HepG2 (cell line): Measurements from ENCODE around the gene SMAD3. TPM values are rescaled to one million over a fixed set of nuclear protein-coding genes. Genes with fewer than 3 reads are reported as not detected.

Experiments used
- ATAC-seq: fragments of 200-7000 bp; cut with Tn5 transposase; 3 replicates; pipeline ENCODE4 v1.9.1; 2020; ENCODE audit warnings: mild to moderate bottlenecking, moderate library complexity
- BruUV-seq: library from RNA; stranded (reverse); fragments of 400-500 nt; replicated peaks from 2 replicates; lab custom pipeline; 2021; lab: Mats Ljungman, UMichigan
- CTCF ChIA-PET: fragments of 300-600 bp; formaldehyde crosslinking; extraction: SDS; loops from one replicate; lab custom pipeline; 2021; ENCODE audit warnings: low total read pairs, inconsistent platforms, low intra/inter-chr PET ratio; lab: Yijun Ruan, JAX
- POLR2A ChIA-PET: fragments of 350-600 bp; sonication (Branson Sonifier 250); formaldehyde crosslinking; loops from one replicate; lab custom pipeline; 2020; ENCODE audit warnings: antibody characterized with exemption, inconsistent platforms; lab: Yijun Ruan, JAX
- DNase-seq: peaks from one replicate; pipeline ENCODE4 v3.0.0-alpha.2; 2015; ENCODE audit warnings: low spot score
- FAIRE-seq: peaks from 3 replicates; lab custom pipeline; 2011; peaks lifted over from hg19 to GRCh38; lab: Jason Lieb, UNC
- H2AFZ ChIP-seq: one replicate; pipeline ENCODE4 v1.6.1; 2011; ENCODE audit warnings: low read length, inconsistent platforms
- H3K27ac ChIP-seq: fragments of 300-600 bp; 3 replicates; pipeline ENCODE4 v1.8.0; 2011; ENCODE audit warnings: mixed run types, mild to moderate bottlenecking, mixed read lengths, low read length, inconsistent platforms; ENCODE audit not compliant: insufficient read depth; ENCODE audit errors: extremely low read length
- H3K27me3 ChIP-seq, 2 experiments: fragments of 200-600 bp in 1 of 2; 2 replicates in 1 of 2; 3 replicates in 1 of 2; pipeline versions ENCODE4 v1.6.0 to v1.8.0; 2011; ENCODE audit warnings: low read length in 2 of 2, mild to moderate bottlenecking in 2 of 2, moderate library complexity in 2 of 2, inconsistent platforms in 1 of 2; ENCODE audit not compliant: insufficient read depth in 2 of 2, control insufficient read depth in 1 of 2
- H3K36me3 ChIP-seq, 2 experiments: fragments of 200-600 bp in 1 of 2; replicated peaks in 1 of 2; 2 replicates in 1 of 2; 3 replicates in 1 of 2; pipeline versions ENCODE4 v1.5.1 to v1.8.0; 2011; ENCODE audit warnings: low read length in 2 of 2, inconsistent platforms in 1 of 2; ENCODE audit not compliant: insufficient read depth in 2 of 2, control insufficient read depth in 1 of 2
- H3K4me1 ChIP-seq: 2 replicates; pipeline ENCODE4 v1.5.1; 2012; ENCODE audit warnings: low read length, inconsistent platforms; ENCODE audit not compliant: insufficient read depth
- H3K4me2 ChIP-seq: 2 replicates; pipeline ENCODE4 v1.6.0; 2011; ENCODE audit warnings: low read depth, low read length, inconsistent platforms
- H3K4me3 ChIP-seq, 3 experiments: fragments of 200-600 bp in 1 of 3; sonication (generic), shearing (Covaris generic) in 1 of 3; replicated peaks in 1 of 3; 2 replicates each; pipeline ENCODE4 v1.5.1; 2011 to 2016; ENCODE audit warnings: low read length in 3 of 3, inconsistent platforms in 2 of 3, low read depth in 2 of 3, mild to moderate bottlenecking in 2 of 3, control low read depth in 1 of 3, mixed read lengths in 1 of 3; ENCODE audit not compliant: insufficient read depth in 1 of 3
- H3K79me2 ChIP-seq: one replicate; pipeline ENCODE4 v1.6.1; 2011; ENCODE audit warnings: low read length, inconsistent platforms; ENCODE audit not compliant: insufficient read depth
- H3K9ac ChIP-seq: 2 replicates; pipeline ENCODE4 v1.6.0; 2011; ENCODE audit warnings: mild to moderate bottlenecking, low read depth, low read length, inconsistent platforms; ENCODE audit not compliant: insufficient read depth
- H3K9me3 ChIP-seq: 2 replicates; pipeline ENCODE4 v1.5.1; 2012; ENCODE audit warnings: mild to moderate bottlenecking, low read length
- H4K20me1 ChIP-seq: 2 replicates; pipeline ENCODE4 v1.6.0; 2011; ENCODE audit warnings: inconsistent platforms, mild to moderate bottlenecking, low read length, moderate library complexity; ENCODE audit not compliant: insufficient read depth
- PATZ1 ChIP-seq: sonication (generic); formaldehyde crosslinking; IDR thresholded peaks from 2 replicates; pipeline ENCODE4 v1.4.0; 2020; ENCODE audit warnings: missing genetic modification reagents
- ZEB1 ChIP-seq: IDR thresholded peaks from 2 replicates; pipeline ENCODE4 v1.6.1; 2012; ENCODE audit warnings: mild to moderate bottlenecking, low read depth, inconsistent platforms; ENCODE audit not compliant: insufficient replicate concordance
- ZNF367 ChIP-seq: sonication (generic); formaldehyde crosslinking; IDR thresholded peaks from 2 replicates; pipeline ENCODE4 v1.4.0; 2020; ENCODE audit warnings: missing genetic modification reagents, borderline replicate concordance
- ZNF430 ChIP-seq: sonication (generic); formaldehyde crosslinking; IDR thresholded peaks from 2 replicates; pipeline ENCODE4 v1.9.0; 2021; ENCODE audit warnings: mild to moderate bottlenecking, missing genetic modification reagents
- ZNF607 ChIP-seq: sonication (generic); formaldehyde crosslinking; IDR thresholded peaks from 2 replicates; pipeline ENCODE4 v1.5.1; 2020; ENCODE audit warnings: missing genetic modification reagents, mild to moderate bottlenecking, borderline replicate concordance
- ZNF879 ChIP-seq: sonication (generic); formaldehyde crosslinking; IDR thresholded peaks from 2 replicates; pipeline ENCODE4 v1.8.1; 2023; ENCODE audit warnings: missing genetic modification reagents
- ZUFSP ChIP-seq: sonication (generic); formaldehyde crosslinking; IDR thresholded peaks from 2 replicates; pipeline ENCODE4 v1.9.0; 2021; ENCODE audit warnings: missing genetic modification reagents, mild to moderate bottlenecking, borderline replicate concordance
- WGBS: methylation state at CpG from one replicate; pipeline ENCODE4 v1.1.6; 2017; ENCODE audit warnings: low lambda C conversion rate; 5-methylcytosine and 5-hydroxymethylcytosine counted together
- in situ Hi-C: cut with HindIII; loops from 2 replicates; pipeline ENCODE4 v1.10.0; 2017; ENCODE audit warnings: low pct_unique_long_range_greater_than_20kb; ENCODE audit not compliant: extremely low pct_ligation_motif_present
- intact Hi-C: fragments of 100-400 bp; cut with micrococcal nuclease; formaldehyde crosslinking; loops from one replicate; pipeline ENCODE4 v1.10.0; 2022; ENCODE audit not compliant: unreplicated experiment
- polyA plus RNA-seq, 8 experiments: library from polyadenylated mRNA; depleted of rRNA in 3 of 8; stranded (reverse) in 7 of 8; unstranded in 1 of 8; fragments of >200 nt; fragmentation: Illumina TruSeq in 4 of 8; extraction: Trizol in 4 of 8; gene quantifications; 2 replicates each; pipeline versions ENCODE4 v1.2.1 to v1.2.3, GENCODE V29; 2011 to 2016; ENCODE audit warnings: low read depth in 4 of 8, missing spikeins in 1 of 8, mixed read lengths in 1 of 8; ENCODE audit not compliant: insufficient read depth in 1 of 8
- total RNA-seq, 5 experiments: library from RNA; depleted of rRNA; stranded (reverse); fragments of >200 nt; fragmentation: Illumina TruSeq; extraction: Trizol; gene quantifications; 2 replicates each; pipeline ENCODE4 v1.2.3, GENCODE V29; 2016; ENCODE audit warnings: low read depth in 1 of 5

The SMAD3 gene
- total and polyA plus RNA-seq, 2 of the 13 experiments (the other 11 are each of a cell fraction or from before 2014, with no cell fraction given): 8.6 to 56.3 TPM

- TF ChIP-seq ZUFSP (CRISPR knock-in tag) (no peak), ZNF367 (CRISPR knock-in tag) (no peak)
Measured at GRCh38 chr15:67033571-67034044, 31.8 kb upstream of the SMAD3 start (continued).

GRCh38 chr15:67035886-67036285 is 29.5 kb upstream of the SMAD3 start:
- Histone ChIP-seq H3K9ac (no peak overlapping the region), H3K79me2 (no peaks in the 10 kb centered on the region), H2AFZ (no peak overlapping the region), H4K20me1 (peaks cover 5% of the 10 kb centered on the region), H3K4me3 (no peak overlapping the region), H3K27ac (no peak overlapping the region), H3K4me2 (no peak overlapping the region)
- DNase-seq (no peak), ATAC-seq (no peak)
- ChIA-PET CTCF (no interaction called here), POLR2A (no interaction called here)
- WGBS: 91% methylated on average over 4 of the region's 5 CpGs
- intact Hi-C loops: no loop called here
- TF ChIP-seq ZNF879 (CRISPR knock-in tag): no peak
- TF ChIP-seq ZNF607: no peak
- TF ChIP-seq ZNF430 (CRISPR knock-in tag): no peak
- no peak for TF ChIP-seq ZEB1
- no peak for TF ChIP-seq PATZ1
- TF ChIP-seq, all 625 proteins: peak for 0
- no peaks in the 10 kb centered on the region for H3K27me3 ChIP-seq
- H3K9me3 ChIP-seq: no peaks in the 10 kb centered on the region
- no peak for FAIRE-seq
- in situ Hi-C loops: no loop called here
- peaks cover 24% of the 10 kb centered on the region for H3K4me1 ChIP-seq
- H3K36me3 ChIP-seq: peaks cover 0 to 1% of the 10 kb centered on the region in 2 experiments; a peak in 2 of 5 replicates
- BruUV-seq: no TSS peak
